Endothelial cell of umbilical vein (primary cell): ENCODE results near the gene COL7A1. TPM values are rescaled to one million over a fixed set of nuclear protein-coding genes. Genes with fewer than 3 reads are reported as not detected.

Source experiments
- BruUV-seq: library from RNA; stranded (reverse); fragments of 400-500 nt; replicated peaks from 2 replicates; lab custom pipeline; 2021; lab: Mats Ljungman, UMichigan
- CTCF ChIA-PET: fragments of 300-600, 350-600 bp; sonication (Branson Sonifier 250); formaldehyde crosslinking; loops from one replicate; lab custom pipeline; 2021; ENCODE audit warnings: antibody characterized with exemption, inconsistent platforms; lab: Charles Lee
- POLR2A ChIA-PET: fragments of 300-600, 350-600 bp; sonication (Branson Sonifier 250); formaldehyde crosslinking; loops from one replicate; lab custom pipeline; 2021; ENCODE audit warnings: antibody characterized with exemption, inconsistent platforms; lab: Charles Lee
- DNase-seq: peaks from one replicate; pipeline ENCODE4 v3.0.0-alpha.2; 2011; ENCODE audit warnings: low read depth, low spot score
- FAIRE-seq: peaks from 2 replicates; lab custom pipeline; 2011; peaks lifted over from hg19 to GRCh38; lab: Jason Lieb, UNC
- H2AFZ ChIP-seq: 2 replicates; pipeline ENCODE4 v1.6.0; 2012; ENCODE audit warnings: low read depth, low read length, control low read depth, inconsistent platforms
- H3K27ac ChIP-seq: 2 replicates; pipeline ENCODE4 v1.5.1; 2011; ENCODE audit warnings: low read depth, mild to moderate bottlenecking, control low read depth, low read length, moderate library complexity; ENCODE audit not compliant: insufficient read depth
- H3K27me3 ChIP-seq, 2 experiments: 2 replicates each; pipeline versions ENCODE4 v1.6.0 to v1.6.1; 2011; ENCODE audit warnings: low read length in 2 of 2, mixed read lengths in 1 of 2; ENCODE audit not compliant: control insufficient read depth in 2 of 2, insufficient read depth in 2 of 2
- H3K36me3 ChIP-seq, 2 experiments: 2 replicates in 1 of 2; 3 replicates in 1 of 2; pipeline ENCODE4 v1.5.1; 2011; ENCODE audit warnings: low read length in 2 of 2, mild to moderate bottlenecking in 1 of 2, moderate library complexity in 1 of 2; ENCODE audit not compliant: control insufficient read depth in 2 of 2, insufficient read depth in 2 of 2; ENCODE audit errors: extremely low read depth in 1 of 2
- H3K4me1 ChIP-seq: 3 replicates; pipeline ENCODE4 v1.5.1; 2011; ENCODE audit warnings: mild to moderate bottlenecking, low read length; ENCODE audit not compliant: control insufficient read depth, insufficient read depth; ENCODE audit errors: extremely low read depth
- H3K4me2 ChIP-seq: 2 replicates; pipeline ENCODE4 v1.6.1; 2011; ENCODE audit warnings: low read length, control low read depth, mixed read lengths; ENCODE audit not compliant: insufficient read depth
- H3K4me3 ChIP-seq, 3 experiments: fragments of 200-600 bp in 1 of 3; sonication (generic), shearing (Covaris generic) in 1 of 3; replicated peaks in 1 of 3; 2 replicates each; pipeline ENCODE4 v1.5.1; 2011 to 2016; ENCODE audit warnings: control low read depth in 3 of 3, low read length in 3 of 3, mild to moderate bottlenecking in 2 of 3, inconsistent platforms in 1 of 3, low read depth in 1 of 3, moderate library complexity in 1 of 3; ENCODE audit not compliant: insufficient read depth in 1 of 3
- H3K79me2 ChIP-seq: 2 replicates; pipeline ENCODE4 v1.6.0; 2012; ENCODE audit warnings: low read length, inconsistent platforms; ENCODE audit not compliant: control insufficient read depth, insufficient read depth
- H3K9ac ChIP-seq: replicated peaks from 2 replicates; pipeline ENCODE3; 2011; ENCODE audit warnings: low read length, control low read depth; ENCODE audit not compliant: insufficient read depth; ENCODE audit errors: extremely low read depth
- H3K9me1 ChIP-seq: replicated peaks from 3 replicates; pipeline ENCODE4 v1.6.0; 2011; ENCODE audit warnings: mild to moderate bottlenecking, low read length; ENCODE audit not compliant: control insufficient read depth, insufficient read depth; ENCODE audit errors: extremely low read depth
- H3K9me3 ChIP-seq: replicated peaks from 2 replicates; pipeline ENCODE4 v1.5.1; 2012; ENCODE audit warnings: low read length, inconsistent platforms; ENCODE audit not compliant: control insufficient read depth, insufficient read depth
- H4K20me1 ChIP-seq: replicated peaks from 2 replicates; pipeline ENCODE3; 2011; ENCODE audit warnings: mild to moderate bottlenecking, low read length; ENCODE audit not compliant: control insufficient read depth, insufficient read depth; ENCODE audit errors: extremely low read depth
- CTCF ChIP-seq, 2 donors: IDR thresholded peaks; 1 replicate in 1 of 2; 2 replicates in 1 of 2; pipeline ENCODE4 v1.5.1; 2011; ENCODE audit warnings: low read length in 2 of 2, mild to moderate bottlenecking in 2 of 2, moderate library complexity in 2 of 2, control low read depth in 1 of 2, inconsistent platforms in 1 of 2, low read depth in 1 of 2; ENCODE audit not compliant: insufficient read depth in 1 of 2; ENCODE audit errors: extremely low read depth in 1 of 2
- EZH2 ChIP-seq: IDR thresholded peaks from 2 replicates; pipeline ENCODE4 v1.6.1; 2012; ENCODE audit warnings: borderline replicate concordance, low read depth, mild to moderate bottlenecking, moderate library complexity, low read length, inconsistent platforms; ENCODE audit not compliant: severe bottlenecking
- FOS ChIP-seq: IDR thresholded peaks from 2 replicates; pipeline ENCODE4 v1.6.1; 2011; ENCODE audit warnings: mild to moderate bottlenecking, low read length, moderate library complexity, borderline replicate concordance; ENCODE audit not compliant: insufficient read depth
- GATA2 ChIP-seq: IDR thresholded peaks from 2 replicates; pipeline ENCODE4 v1.7.0; 2011; ENCODE audit warnings: low read depth, mild to moderate bottlenecking, moderate library complexity, mixed read lengths, low read length; ENCODE audit not compliant: insufficient read length, insufficient read depth
- JUN ChIP-seq: IDR thresholded peaks from 2 replicates; pipeline ENCODE4 v1.6.1; 2011; ENCODE audit warnings: borderline replicate concordance, low read depth; ENCODE audit not compliant: insufficient read length, insufficient read depth
- MYC ChIP-seq: IDR thresholded peaks from one replicate; pipeline ENCODE4 v1.6.1; 2011; ENCODE audit warnings: mild to moderate bottlenecking, low read depth, low read length
- POLR2A ChIP-seq: IDR thresholded peaks from 2 replicates; pipeline ENCODE4 v1.6.1; 2012; ENCODE audit warnings: low read depth, mild to moderate bottlenecking, control low read depth, low read length
- POLR2AphosphoS5 ChIP-seq: IDR thresholded peaks from 2 replicates; pipeline ENCODE4 v1.6.1; 2012; ENCODE audit warnings: low read depth, mild to moderate bottlenecking, control low read depth, low read length, moderate library complexity; ENCODE audit not compliant: insufficient read depth
- dilution Hi-C: fragments of 300-500 bp; cut with MboI; formaldehyde crosslinking; loops from one replicate; pipeline ENCODE4 v1.15.0; 2019; ENCODE audit warnings: low sequenced_read_pairs; ENCODE audit not compliant: extremely low pct_ligation_motif_present
- intact Hi-C: fragments of 100-400 bp; cut with micrococcal nuclease; formaldehyde crosslinking; loops from one replicate; pipeline ENCODE4 v1.10.0; 2022
- polyA plus RNA-seq, 4 experiments: library from polyadenylated mRNA; depleted of rRNA in 3 of 4; stranded (reverse) in 3 of 4; unstranded in 1 of 4; fragments of >200 nt; gene quantifications; 2 replicates each; pipeline versions ENCODE4 v1.2.1 to v1.2.3, GENCODE V29; 2011 to 2012; ENCODE audit warnings: missing spikeins in 1 of 4
- total RNA-seq: library from RNA; stranded (reverse); gene quantifications from 2 replicates; pipeline ENCODE4 v1.2.3, GENCODE V29; 2021
- TF ChIP-seq, protein P1 (sequence below): IDR thresholded peaks from 2 replicates; pipeline ENCODE4 v1.6.1; 2011; ENCODE audit not compliant: insufficient read depth, insufficient read length

The COL7A1 gene
- total and polyA plus RNA-seq, 2 donors (not counting 3 experiments of a cell fraction or from before 2014, with no cell fraction given), result 0.55 to 1.9 TPM

DNA sequence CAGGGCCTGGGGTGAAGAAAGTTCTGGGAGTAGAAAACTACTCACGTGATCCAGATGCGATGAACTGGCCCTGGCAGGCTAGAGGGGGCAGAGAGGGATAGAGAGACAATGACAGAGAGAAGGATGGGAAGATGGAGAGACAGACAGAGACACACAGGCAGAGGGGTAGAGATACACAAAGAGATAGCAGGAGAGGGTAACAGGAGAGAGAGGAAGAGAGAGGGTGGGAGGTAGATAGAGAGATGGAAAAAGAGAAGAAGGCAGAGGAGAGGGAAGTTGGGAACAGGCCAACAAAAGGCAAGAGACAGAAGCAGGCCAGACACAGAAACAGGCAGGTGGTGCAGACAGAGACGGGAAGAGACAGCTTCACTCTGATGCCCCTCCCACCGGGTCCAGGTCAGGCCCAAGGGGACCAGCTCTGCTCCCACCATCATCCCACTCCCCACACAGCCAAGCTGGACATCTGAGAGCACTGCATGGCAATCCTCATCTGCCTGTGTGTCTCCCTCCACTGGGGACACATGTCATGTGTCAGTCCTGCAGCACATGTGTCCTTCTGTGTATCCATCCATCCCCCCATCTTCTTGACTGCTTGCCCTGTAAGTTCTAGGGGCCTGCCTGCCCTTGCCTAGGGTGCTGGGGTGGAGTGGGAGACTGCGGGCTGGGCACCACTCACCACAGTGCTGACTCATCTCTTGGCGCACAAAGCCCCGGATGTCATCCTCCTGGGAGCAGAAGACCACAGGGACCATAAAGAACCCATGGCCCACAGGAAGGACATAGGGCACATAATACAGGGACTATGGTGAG is 29.3 kb downstream of the COL7A1 start:
- no peak overlapping the region for H3K9ac ChIP-seq
- CTCF ChIA-PET, result interaction anchor here (0.6 to 2.2 kb wide), 4 partner anchors 8 to 68 kb away, joined by 3 to 10 read pairs (median 3); partner anchors contain the start of gene UQCRC1
- DNase-seq, result no peak
- peaks cover 15% of the 10 kb centered on the region for H3K4me1 ChIP-seq
- H3K9me3 ChIP-seq, result no peaks in the 10 kb centered on the region
- FAIRE-seq, result peak; percentile 8
- H3K4me2 ChIP-seq, result no peak overlapping the region
- H2AFZ ChIP-seq, result peak overlapping the region; percentile 38
- intact Hi-C loops (no loop called here), dilution Hi-C loops (no loop called here)
- no peaks in the 10 kb centered on the region for H4K20me1 ChIP-seq
- H3K27me3 ChIP-seq, result no peaks in the 10 kb centered on the region
- H3K79me2 ChIP-seq, result no peaks in the 10 kb centered on the region
- POLR2A ChIA-PET, result no interaction called here
- no peaks in the 10 kb centered on the region for H3K9me1 ChIP-seq
- BruUV-seq, result no TSS peak
- TF ChIP-seq EZH2 (no peak), GATA2 (no peak), POLR2AphosphoS5 (no peak), POLR2A (no peak), CTCF (IDR thresholded peaks at IDR 0.05; ENCODE audit: extremely low read depth in 1 of 2, insufficient read depth in 1 of 2, low read depth in 1 of 2, low read length in 2 of 2) (no peak), JUN (no peak), MYC (no peak), FOS (no peak)
- TF ChIP-seq, protein P1, sequence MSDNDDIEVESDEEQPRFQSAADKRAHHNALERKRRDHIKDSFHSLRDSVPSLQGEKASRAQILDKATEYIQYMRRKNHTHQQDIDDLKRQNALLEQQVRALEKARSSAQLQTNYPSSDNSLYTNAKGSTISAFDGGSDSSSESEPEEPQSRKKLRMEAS, result no peak
- H3K27ac ChIP-seq, result no peak overlapping the region
- H3K4me3 ChIP-seq, result no peak overlapping the region
- no peaks in the 10 kb centered on the region for H3K36me3 ChIP-seq
